ENCODE measurements around the gene MYL3.

Gene MYL3

GRCh38 chr3:46887980-46888494, 24.8 kb upstream of the MYL3 start:
- TF ChIP-seq CREB1 (IDR thresholded peaks at IDR 0.05; ENCODE audit: low read depth) (no peak), ZBTB7A (IDR thresholded peaks at IDR 0.05; ENCODE audit: low read depth) (no peak), YY1 (IDR thresholded peaks at IDR 0.05; ENCODE audit: low read depth) (no peak), RAD21 (IDR thresholded peaks at IDR 0.05; ENCODE audit: low read depth) (no peak), FOXM1 (IDR thresholded peaks at IDR 0.05; ENCODE audit: borderline replicate concordance, low read depth) (no peak), EGR1 (IDR thresholded peaks at IDR 0.05) (no peak), MAX (IDR thresholded peaks at IDR 0.05) (no peak), TAF1 (IDR thresholded peaks at IDR 0.05; ENCODE audit: low read depth) (no peak), USF1 (IDR thresholded peaks at IDR 0.05) (no peak), TCF12 (IDR thresholded peaks at IDR 0.05; ENCODE audit: low read depth) (no peak), EP300 (IDR thresholded peaks at IDR 0.05; ENCODE audit: borderline replicate concordance) (no peak)

GRCh38 chr3:46885612-46886011, 22.4 kb upstream of the MYL3 start:
- TF ChIP-seq TAF1 (IDR thresholded peaks at IDR 0.05; ENCODE audit: low read depth): no peak
- TF ChIP-seq CEBPB (IDR thresholded peaks at IDR 0.05): no peak
- no peak for TF ChIP-seq MAX (IDR thresholded peaks at IDR 0.05)
- TF ChIP-seq TCF12 (IDR thresholded peaks at IDR 0.05; ENCODE audit: low read depth): no peak
- TF ChIP-seq EGR1 (IDR thresholded peaks at IDR 0.05): no peak
- no peak for TF ChIP-seq CREB1 (IDR thresholded peaks at IDR 0.05; ENCODE audit: low read depth)
- TF ChIP-seq FOXM1 (IDR thresholded peaks at IDR 0.05; ENCODE audit: borderline replicate concordance, low read depth): no peak
- TF ChIP-seq REST (IDR thresholded peaks at IDR 0.05; ENCODE audit: low read depth): no peak
- no peak for TF ChIP-seq EP300 (IDR thresholded peaks at IDR 0.05; ENCODE audit: borderline replicate concordance)
- no peak for TF ChIP-seq TEAD4 (IDR thresholded peaks at IDR 0.05)
- TF ChIP-seq RAD21 (IDR thresholded peaks at IDR 0.05; ENCODE audit: low read depth): no peak
- TF ChIP-seq NFIC (IDR thresholded peaks at IDR 0.05): no peak
- TF ChIP-seq YY1 (IDR thresholded peaks at IDR 0.05; ENCODE audit: low read depth): no peak
- no peak for TF ChIP-seq ZBTB7A (IDR thresholded peaks at IDR 0.05; ENCODE audit: low read depth)
- TF ChIP-seq USF1 (IDR thresholded peaks at IDR 0.05): no peak

GRCh38 chr3:46884929-46885328, 21.7 kb upstream of the MYL3 start:
- TF ChIP-seq NFIC (IDR thresholded peaks at IDR 0.05): no peak
- TF ChIP-seq REST (IDR thresholded peaks at IDR 0.05; ENCODE audit: low read depth): no peak
- TF ChIP-seq FOXM1 (IDR thresholded peaks at IDR 0.05; ENCODE audit: borderline replicate concordance, low read depth): no peak
- TF ChIP-seq YY1 (IDR thresholded peaks at IDR 0.05; ENCODE audit: low read depth): no peak
- no peak for TF ChIP-seq CREB1 (IDR thresholded peaks at IDR 0.05; ENCODE audit: low read depth)
- no peak for TF ChIP-seq ZBTB7A (IDR thresholded peaks at IDR 0.05; ENCODE audit: low read depth)
- no peak for TF ChIP-seq TCF12 (IDR thresholded peaks at IDR 0.05; ENCODE audit: low read depth)
- TF ChIP-seq EGR1 (IDR thresholded peaks at IDR 0.05): no peak
- no peak for TF ChIP-seq RAD21 (IDR thresholded peaks at IDR 0.05; ENCODE audit: low read depth)
- no peak for TF ChIP-seq EP300 (IDR thresholded peaks at IDR 0.05; ENCODE audit: borderline replicate concordance)
- no peak for TF ChIP-seq CEBPB (IDR thresholded peaks at IDR 0.05)
- TF ChIP-seq TEAD4 (IDR thresholded peaks at IDR 0.05): no peak
- no peak for TF ChIP-seq USF1 (IDR thresholded peaks at IDR 0.05)
- TF ChIP-seq TAF1 (IDR thresholded peaks at IDR 0.05; ENCODE audit: low read depth): no peak

GRCh38 chr3:46884427-46884826, 21.2 kb upstream of the MYL3 start:
- TF ChIP-seq TAF1 (IDR thresholded peaks at IDR 0.05; ENCODE audit: low read depth) (no peak), MAX (IDR thresholded peaks at IDR 0.05) (no peak), RAD21 (IDR thresholded peaks at IDR 0.05; ENCODE audit: low read depth) (no peak), EGR1 (IDR thresholded peaks at IDR 0.05) (no peak), CREB1 (IDR thresholded peaks at IDR 0.05; ENCODE audit: low read depth) (no peak), NFIC (IDR thresholded peaks at IDR 0.05) (no peak), ZBTB7A (IDR thresholded peaks at IDR 0.05; ENCODE audit: low read depth) (no peak)

- no peak for TF ChIP-seq TAF1 (IDR thresholded peaks at IDR 0.05; ENCODE audit: low read depth)
- no peak for TF ChIP-seq REST (IDR thresholded peaks at IDR 0.05; ENCODE audit: low read depth)
- TF ChIP-seq NFIC (IDR thresholded peaks at IDR 0.05): no peak
- TF ChIP-seq ZBTB7A (IDR thresholded peaks at IDR 0.05; ENCODE audit: low read depth): no peak
- TF ChIP-seq TEAD4 (IDR thresholded peaks at IDR 0.05): no peak
- TF ChIP-seq USF1 (IDR thresholded peaks at IDR 0.05): no peak
- no peak for TF ChIP-seq FOXM1 (IDR thresholded peaks at IDR 0.05; ENCODE audit: borderline replicate concordance, low read depth)
- TF ChIP-seq EP300 (IDR thresholded peaks at IDR 0.05; ENCODE audit: borderline replicate concordance): no peak
- TF ChIP-seq CREB1 (IDR thresholded peaks at IDR 0.05; ENCODE audit: low read depth): no peak
- no peak for TF ChIP-seq TCF12 (IDR thresholded peaks at IDR 0.05; ENCODE audit: low read depth)
- no peak for TF ChIP-seq YY1 (IDR thresholded peaks at IDR 0.05; ENCODE audit: low read depth)
- TF ChIP-seq MAX (IDR thresholded peaks at IDR 0.05): no peak
- no peak for TF ChIP-seq RAD21 (IDR thresholded peaks at IDR 0.05; ENCODE audit: low read depth)
- TF ChIP-seq CEBPB (IDR thresholded peaks at IDR 0.05): no peak
- TF ChIP-seq EGR1 (IDR thresholded peaks at IDR 0.05): no peak
Measured at GRCh38 chr3:46883830-46884185, 20.6 kb upstream of the MYL3 start.
